SK-N-MC (cell line): Measurements from ENCODE around the gene UBAC2.

ENCODE experiments used
- EZH2 ChIP-seq: fragments of 200-600 bp; sonication (generic); IDR thresholded peaks from one replicate; pipeline ENCODE4 v1.6.1; 2017; ENCODE audit warnings: antibody characterized with exemption
- FOXP2 ChIP-seq: optimal IDR thresholded peaks from 2 replicates; pipeline ENCODE3; 2011; ENCODE audit warnings: mild to moderate bottlenecking, moderate library complexity; ENCODE audit not compliant: insufficient read depth; ENCODE audit errors: extremely low read length, control extremely low read depth
- POLR2AphosphoS5 ChIP-seq: IDR thresholded peaks from 2 replicates; pipeline ENCODE4 v1.6.1; 2012; ENCODE audit warnings: mild to moderate bottlenecking, low read depth, low read length, borderline replicate concordance

- TF ChIP-seq POLR2AphosphoS5 (no peak), EZH2 (no peak), FOXP2 (no peak)
Measured at GRCh38 chr13:99433543-99434075, 233.0 kb downstream of the UBAC2 start.
